Measurements from ENCODE around the gene ZNF74. TPM values are rescaled to one million over a fixed set of nuclear protein-coding genes. Genes with fewer than 3 reads are reported as not detected.

Gene ZNF74
- total and polyA plus RNA-seq, 10 of the 15 experiments (the other 5 are each of a cell fraction or from before 2014, with no cell fraction given): 0.37 to 9.3 (median 5.1) TPM

GRCh38 chr22:20438678-20439492 is 44.9 kb downstream of the ZNF74 start (continued):
- TF ChIP-seq ZNF592 (IDR thresholded peaks at IDR 0.05) (no peak), NBN (IDR thresholded peaks at IDR 0.05) (no peak), POLR2AphosphoS5 (IDR thresholded peaks at IDR 0.05; ENCODE audit: low read length) (no peak), SRF (IDR thresholded peaks at IDR 0.05; ENCODE audit: low read depth in 2 of 2, low read length in 2 of 2) (no peak), HDAC2 (IDR thresholded peaks at IDR 0.05) (no peak), SIN3A (IDR thresholded peaks at IDR 0.05; ENCODE audit: low read depth, low read length) (no peak)

GRCh38 chr22:20439556-20439927 is 45.6 kb downstream of the ZNF74 start:
- no peak for TF ChIP-seq E2F4 (IDR thresholded peaks at IDR 0.05; ENCODE audit: low read depth, low read length)
- TF ChIP-seq POLR2AphosphoS2 (IDR thresholded peaks at IDR 0.05; ENCODE audit: low read depth, low read length): no peak
- no peak for TF ChIP-seq NFYB (IDR thresholded peaks at IDR 0.05; ENCODE audit: insufficient read depth, low read depth, low read length)
- TF ChIP-seq TCF3 (IDR thresholded peaks at IDR 0.05; ENCODE audit: borderline replicate concordance, insufficient read depth, low read depth, low read length): no peak
- H3K27me3 ChIP-seq (replicated peaks in 1 of 2; ENCODE audit: control insufficient read depth in 2 of 2, insufficient read depth in 2 of 2, low read length in 1 of 2): peaks cover 8 to 14% of the 10 kb centered on the region in 2 experiments; a peak in 3 of 4 replicates
- no peaks in the 10 kb centered on the region for H3K79me2 ChIP-seq (ENCODE audit: control insufficient read depth, insufficient read depth, low read length)
- H3K36me3 ChIP-seq (ENCODE audit: control insufficient read depth in 2 of 2, insufficient read depth in 2 of 2, low read length in 1 of 2): no peaks in the 10 kb centered on the region
- POLR2A ChIA-PET: no interaction called here
- H3K4me2 ChIP-seq (ENCODE audit: control insufficient read depth, insufficient read depth): no peak overlapping the region
- no peak for FAIRE-seq
- DNase-seq (ENCODE audit: low read depth, low spot score): no peak
- no peaks in the 10 kb centered on the region for H4K20me1 ChIP-seq (ENCODE audit: control insufficient read depth, insufficient read depth)
- intact Hi-C loops (cut with micrococcal nuclease; ENCODE audit: unreplicated experiment): no loop called here
- RAD21 ChIA-PET (ENCODE audit: unreplicated experiment): no interaction called here
- WGBS (ENCODE audit: insufficient coverage, insufficient replicate concordance, low lambda C conversion rate, missing lambda C conversion rate): 97% methylated on average over 4 of the region's 4 CpGs
- no peaks in the 10 kb centered on the region for H3K9me3 ChIP-seq (replicated peaks; ENCODE audit: control insufficient read depth, insufficient read depth, low read length)
- SMC1A ChIA-PET (ENCODE audit: uncharacterized antibody, unreplicated experiment): no interaction called here
- in situ Hi-C loops (cut with MboI): no loop called here
- no peaks in the 10 kb centered on the region for H3K4me1 ChIP-seq (ENCODE audit: control insufficient read depth, insufficient read depth, low read length)
- no TSS peak for BruUV-seq (replicated peaks)
- H3K27ac ChIP-seq (ENCODE audit: control insufficient read depth, insufficient read depth): no peak overlapping the region
- no peak overlapping the region for H3K9ac ChIP-seq (ENCODE audit: control insufficient read depth, insufficient read depth, low read length)
- H3K4me3 ChIP-seq: no peak overlapping the region
- ATAC-seq: no peak
- CTCF ChIA-PET: no interaction called here
- no peak overlapping the region for H2AFZ ChIP-seq (ENCODE audit: control insufficient read depth, low read depth, low read length)
